IPS DF 6.9 (cell line): ENCODE data around the gene SYNE1.

Experiments used
- DNase-seq: peaks from one replicate; pipeline ENCODE4 v3.0.0-alpha.2; 2013; ENCODE audit warnings: low read depth, low spot score
- H3K27ac ChIP-seq: one replicate; pipeline ENCODE4 v1.5.1; 2013; ENCODE audit warnings: low read length, control low read depth
- H3K27me3 ChIP-seq: 2 replicates; pipeline ENCODE4 v1.6.1; 2013; ENCODE audit warnings: mild to moderate bottlenecking, low read length; ENCODE audit not compliant: control insufficient read depth, insufficient read depth
- H3K36me3 ChIP-seq: 2 replicates; pipeline ENCODE4 v1.6.1; 2013; ENCODE audit warnings: low read length; ENCODE audit not compliant: control insufficient read depth, insufficient read depth
- H3K4me1 ChIP-seq: 2 replicates; pipeline ENCODE4 v1.6.1; 2013; ENCODE audit warnings: low read length; ENCODE audit not compliant: control insufficient read depth, insufficient read depth
- H3K4me3 ChIP-seq: 2 replicates; pipeline ENCODE4 v1.5.1; 2013; ENCODE audit warnings: mild to moderate bottlenecking, low read length
- H3K9me3 ChIP-seq: 2 replicates; pipeline ENCODE4 v1.6.1; 2013; ENCODE audit warnings: low read length, inconsistent platforms; ENCODE audit not compliant: control insufficient read depth, insufficient read depth
- WGBS: extraction: QIAGEN DNeasy Blood & Tissue Kit; methylation state at CpG from one replicate; pipeline ENCODE4 v1.1.7; 2013; ENCODE audit warnings: mixed read lengths, missing lambda C conversion rate; ENCODE audit not compliant: insufficient read length, insufficient coverage; 5-methylcytosine and 5-hydroxymethylcytosine counted together

SYNE1 gene

DNA sequence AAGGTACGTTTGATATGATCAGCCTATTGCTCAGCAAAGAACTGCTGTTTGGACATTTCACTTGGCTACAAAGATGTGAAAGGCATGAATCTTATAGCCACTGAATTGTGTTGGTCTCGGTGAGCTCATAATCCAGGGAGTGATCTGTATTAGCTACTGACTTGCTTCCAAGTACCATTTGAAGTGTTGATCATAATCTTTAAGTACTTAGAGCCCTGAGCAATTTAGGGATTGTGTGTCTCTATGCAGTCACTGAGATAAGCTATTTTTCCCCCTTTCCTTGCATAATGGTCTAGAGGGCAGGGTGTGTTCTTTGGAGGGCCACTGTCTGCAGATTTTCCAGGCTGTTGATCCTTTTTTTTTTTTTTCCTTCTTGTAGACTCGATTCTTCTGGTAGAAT, 436.0 kb downstream of the SYNE1 start:
- Histone ChIP-seq H3K27me3 (no peaks in the 10 kb centered on the region), H3K27ac (no peak overlapping the region), H3K36me3 (no peaks in the 10 kb centered on the region), H3K4me3 (no peak overlapping the region), H3K4me1 (no peaks in the 10 kb centered on the region), H3K9me3 (no peaks in the 10 kb centered on the region)
- no CpG with 5 or more reads among the region's 3 CpGs for WGBS
- no peak for DNase-seq

DNA sequence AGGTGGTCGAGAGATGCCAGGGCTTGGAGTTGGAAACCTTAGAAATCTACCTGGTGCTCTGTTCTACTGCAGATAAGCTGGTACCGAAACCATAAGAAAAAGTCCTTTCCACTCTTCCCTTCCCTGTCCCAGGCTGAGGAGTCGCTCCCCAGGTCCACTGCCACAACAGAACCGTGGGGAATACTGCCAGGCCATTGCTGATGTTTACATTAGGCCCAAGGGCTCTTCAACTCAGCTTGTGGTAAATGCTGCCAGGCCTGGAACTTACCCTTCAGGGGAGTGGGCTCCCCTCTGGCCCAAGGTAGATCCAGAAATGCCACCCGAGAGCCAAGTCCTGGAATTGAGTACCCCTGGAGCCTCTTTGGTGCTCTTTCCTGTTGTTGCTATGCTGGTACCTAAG, 441.3 kb downstream of the SYNE1 start:
- no peak overlapping the region for H3K27ac ChIP-seq
- H3K4me1 ChIP-seq = no peaks in the 10 kb centered on the region
- H3K4me3 ChIP-seq = no peak overlapping the region
- H3K9me3 ChIP-seq = no peaks in the 10 kb centered on the region; the same call in 1 of the 2 replicates
- H3K27me3 ChIP-seq = no peaks in the 10 kb centered on the region
- DNase-seq = no peak
- no CpG with 5 or more reads among the region's 5 CpGs for WGBS
- H3K36me3 ChIP-seq = no peaks in the 10 kb centered on the region

DNA sequence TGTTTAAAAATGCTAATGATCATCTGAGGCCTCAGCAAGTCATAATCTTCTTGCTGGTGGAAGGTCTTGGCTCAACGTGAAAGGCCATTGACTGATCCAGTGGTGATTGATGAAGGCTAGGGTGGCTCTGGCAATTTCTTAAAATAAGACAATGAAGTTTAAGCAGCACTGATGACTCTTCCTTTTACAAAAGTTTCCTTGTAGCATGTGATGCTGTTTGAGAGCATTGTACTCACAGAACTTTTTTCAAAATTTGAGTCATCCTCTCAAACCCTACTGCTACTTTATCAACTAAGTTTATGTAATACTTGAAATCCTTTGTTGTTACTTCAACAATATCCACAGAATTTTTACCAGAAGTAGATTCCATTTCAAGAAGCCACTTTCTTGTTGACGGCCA, 447.4 kb downstream of the SYNE1 start:
- Histone ChIP-seq H3K36me3 (no peaks in the 10 kb centered on the region), H3K4me1 (no peaks in the 10 kb centered on the region), H3K4me3 (no peak overlapping the region), H3K27ac (no peak overlapping the region), H3K27me3 (no peaks in the 10 kb centered on the region), H3K9me3 (no peaks in the 10 kb centered on the region)
- no peak for DNase-seq
- no CpG with 5 or more reads among the region's 2 CpGs for WGBS

DNA sequence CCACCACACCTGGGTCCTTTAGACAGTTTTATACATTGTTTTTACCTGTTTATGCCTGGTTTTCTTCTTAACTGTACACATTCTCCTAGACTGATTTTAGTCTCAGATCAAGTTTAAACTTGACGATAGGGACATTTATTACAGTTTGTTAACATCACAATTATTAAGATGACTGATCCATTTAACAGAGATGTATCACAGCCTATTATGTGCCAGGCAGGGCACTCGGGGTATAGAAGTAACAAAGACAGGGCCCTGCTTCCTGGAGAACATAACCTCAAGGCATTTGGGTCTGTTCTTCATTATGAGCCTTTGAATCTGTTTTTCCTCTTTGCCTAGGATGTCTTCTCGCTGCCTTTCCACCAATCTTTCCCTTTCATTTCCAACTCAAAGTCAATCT, 449.2 kb downstream of the SYNE1 start:
- WGBS = no CpG with 5 or more reads among the region's 3 CpGs
- H3K4me3 ChIP-seq = no peak overlapping the region
- no peaks in the 10 kb centered on the region for H3K36me3 ChIP-seq
- H3K27me3 ChIP-seq = no peaks in the 10 kb centered on the region
- DNase-seq = no peak
- no peaks in the 10 kb centered on the region for H3K9me3 ChIP-seq
- H3K4me1 ChIP-seq = no peaks in the 10 kb centered on the region
- no peak overlapping the region for H3K27ac ChIP-seq

DNA sequence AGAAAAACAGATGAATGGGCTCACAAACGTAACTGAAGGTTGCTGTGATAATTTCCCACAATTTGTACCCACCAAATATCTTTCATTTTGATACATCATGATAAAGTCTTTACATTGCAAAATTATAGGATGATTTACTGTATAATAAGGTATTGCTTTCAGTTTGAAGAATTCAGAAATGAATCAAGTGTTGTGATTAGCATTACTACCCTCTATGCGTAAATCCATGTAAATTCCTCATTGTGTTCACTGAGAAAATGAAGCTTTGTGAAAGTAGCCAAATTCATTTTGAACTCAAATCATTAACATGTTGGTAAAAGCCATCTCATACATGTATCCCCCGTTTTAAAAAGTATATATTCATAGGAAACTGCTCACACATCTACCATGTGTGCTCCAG, 450.3 kb downstream of the SYNE1 start:
- H3K9me3 ChIP-seq = no peaks in the 10 kb centered on the region
- H3K27me3 ChIP-seq = no peaks in the 10 kb centered on the region
- H3K4me3 ChIP-seq = no peak overlapping the region
- no peak overlapping the region for H3K27ac ChIP-seq
- H3K4me1 ChIP-seq = no peaks in the 10 kb centered on the region
- DNase-seq = no peak
- no CpG with 5 or more reads among the region's 3 CpGs for whole genome bisulfite sequencing
- H3K36me3 ChIP-seq = no peaks in the 10 kb centered on the region

DNA sequence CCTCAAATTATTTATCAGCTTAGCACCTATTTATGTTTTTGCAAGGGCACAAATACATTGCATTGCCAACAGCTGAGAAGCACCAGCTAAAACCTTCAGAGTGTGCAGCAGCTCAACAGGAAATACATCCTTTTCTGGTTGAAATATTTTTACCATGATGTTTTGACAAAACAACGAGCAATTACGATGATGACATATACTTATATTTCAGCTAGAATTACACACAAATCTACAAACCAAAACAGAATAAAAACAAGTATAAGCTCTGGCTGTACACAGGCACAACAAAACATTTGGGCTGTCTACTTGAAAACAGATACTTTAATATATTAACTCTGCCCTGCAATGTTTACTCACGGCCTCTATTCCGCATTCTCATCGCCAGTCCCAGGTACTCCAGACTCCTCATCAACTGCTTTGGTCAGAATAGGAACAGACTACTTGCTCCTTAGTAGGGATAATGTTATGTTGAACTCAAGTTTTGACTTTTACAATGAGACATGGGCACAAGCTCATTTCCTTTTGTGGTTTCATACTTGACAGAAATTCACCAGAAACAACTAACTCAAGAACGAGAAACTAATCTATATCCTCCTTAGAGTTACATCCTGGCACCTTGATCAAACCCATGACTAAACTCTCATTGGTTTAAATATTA, 452.1 kb downstream of the SYNE1 start:
- Histone ChIP-seq H3K36me3 (no peaks in the 10 kb centered on the region), H3K27ac (no peak overlapping the region), H3K9me3 (no peaks in the 10 kb centered on the region), H3K27me3 (no peaks in the 10 kb centered on the region), H3K4me1 (no peaks in the 10 kb centered on the region), H3K4me3 (no peak overlapping the region)
- WGBS = no CpG with 5 or more reads among the region's 6 CpGs
- DNase-seq = no peak

DNA sequence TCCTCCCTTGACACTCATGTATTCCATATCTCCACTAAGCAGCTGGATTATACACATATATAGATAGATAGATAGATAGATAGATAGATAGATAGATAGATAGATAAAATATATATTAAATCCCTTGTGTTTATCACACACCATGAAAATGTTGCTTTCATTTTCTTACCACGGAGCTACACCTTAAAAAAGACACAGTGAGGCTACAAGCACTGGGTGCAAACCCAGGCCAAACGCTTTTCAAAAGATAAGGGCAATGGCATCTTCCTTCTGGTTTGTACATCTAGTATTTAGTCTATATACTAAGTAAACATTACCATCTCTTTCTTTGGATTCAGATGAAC, 452.6 kb downstream of the SYNE1 start:
- Histone ChIP-seq H3K4me1 (no peaks in the 10 kb centered on the region), H3K4me3 (no peak overlapping the region), H3K27me3 (no peaks in the 10 kb centered on the region), H3K27ac (no peak overlapping the region), H3K36me3 (no peaks in the 10 kb centered on the region), H3K9me3 (no peaks in the 10 kb centered on the region)
- no CpG with 5 or more reads among the region's 2 CpGs for WGBS
- DNase-seq = no peak

DNA sequence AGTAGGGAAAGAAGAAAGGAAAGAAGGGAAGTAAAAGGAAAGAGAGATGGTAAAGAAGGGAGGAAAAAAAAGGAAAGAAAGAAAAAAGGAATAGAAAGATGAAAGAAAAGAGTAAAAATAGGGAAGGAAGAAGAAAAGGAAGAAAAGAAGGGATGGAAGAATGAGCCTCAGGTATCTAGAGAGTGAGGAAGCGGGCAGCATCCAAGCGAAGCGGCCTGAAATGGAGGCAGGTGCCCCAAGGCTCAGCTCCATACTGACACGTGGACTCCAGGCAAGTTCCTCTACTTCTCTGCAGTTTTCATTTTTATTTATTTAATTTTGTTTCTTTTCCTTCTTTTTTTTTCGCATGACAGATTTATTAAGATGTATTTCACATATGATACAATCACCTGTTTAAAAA, 456.6 kb downstream of the SYNE1 start:
- no peaks in the 10 kb centered on the region for H3K9me3 ChIP-seq
- no peak overlapping the region for H3K27ac ChIP-seq
- no peaks in the 10 kb centered on the region for H3K27me3 ChIP-seq
- no peak overlapping the region for H3K4me3 ChIP-seq
- no peak for DNase-seq
- no peaks in the 10 kb centered on the region for H3K4me1 ChIP-seq
- no peaks in the 10 kb centered on the region for H3K36me3 ChIP-seq
- no CpG with 5 or more reads among the region's 5 CpGs for WGBS

DNA sequence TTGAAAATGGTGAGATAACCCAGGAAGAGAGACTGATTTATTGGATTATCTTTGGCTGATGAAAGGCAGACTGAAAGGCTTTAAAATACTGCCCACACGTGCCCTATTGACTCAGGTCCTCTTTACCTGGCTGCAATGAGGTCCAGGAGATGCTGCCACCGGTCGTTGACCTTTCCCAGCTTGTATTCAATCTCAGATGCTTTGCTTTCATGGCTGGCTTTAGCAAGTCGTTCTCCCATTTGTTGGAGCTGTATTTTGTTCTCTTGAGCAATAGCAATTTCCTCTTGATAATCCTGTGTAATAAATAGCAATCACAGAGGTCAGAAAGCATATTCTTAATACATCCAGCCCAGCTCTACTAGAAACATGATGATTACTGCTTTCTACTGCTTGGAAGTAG, 460.9 kb downstream of the SYNE1 start:
- no CpG with 5 or more reads among the region's 4 CpGs for WGBS
- Histone ChIP-seq H3K4me3 (no peak overlapping the region), H3K27ac (no peak overlapping the region), H3K27me3 (no peaks in the 10 kb centered on the region), H3K4me1 (no peaks in the 10 kb centered on the region), H3K36me3 (no peaks in the 10 kb centered on the region), H3K9me3 (no peaks in the 10 kb centered on the region)
- no peak for DNase-seq

DNA sequence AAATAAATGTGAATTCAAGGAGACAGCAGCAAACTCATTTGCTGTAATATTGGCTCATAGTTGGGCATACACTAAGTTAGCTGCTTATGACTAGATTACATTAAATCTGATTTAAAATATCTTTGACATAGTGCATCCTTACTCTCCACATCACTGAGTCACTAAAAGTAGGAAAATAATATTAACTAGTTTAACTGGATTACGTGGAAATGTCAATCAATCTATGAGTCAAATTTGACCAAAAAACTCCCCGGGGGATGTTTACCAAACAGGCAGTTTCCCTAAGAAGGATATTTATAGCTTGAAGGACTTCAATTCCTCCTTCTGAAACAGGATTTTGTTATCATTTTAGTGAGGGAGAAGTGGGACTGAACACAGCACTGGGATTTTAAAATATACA, 463.2 kb downstream of the SYNE1 start:
- no CpG with 5 or more reads among the region's 2 CpGs for WGBS

DNA sequence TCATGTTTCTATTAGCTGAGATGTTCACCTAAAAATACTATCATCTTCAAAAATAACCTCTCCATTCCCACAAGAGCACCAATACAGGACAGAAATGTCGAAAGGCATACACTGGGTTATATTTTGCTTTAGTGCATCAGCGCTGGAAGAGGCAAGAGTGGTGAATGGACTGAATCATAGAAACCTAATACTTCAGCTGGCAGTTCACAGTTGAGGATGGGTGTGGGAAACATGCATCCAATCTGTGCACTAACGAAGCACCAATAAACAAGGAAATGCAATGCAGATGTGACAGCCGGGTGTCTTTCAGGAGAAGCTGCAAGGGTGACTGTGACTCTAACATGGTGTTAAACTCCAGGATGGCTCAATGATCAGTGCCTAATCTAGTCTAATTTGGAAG, 463.8 kb downstream of the SYNE1 start:
- H3K27ac ChIP-seq = no peak overlapping the region
- no peak for DNase-seq
- no CpG with 5 or more reads among the region's 4 CpGs for WGBS
- no peaks in the 10 kb centered on the region for H3K9me3 ChIP-seq
- no peaks in the 10 kb centered on the region for H3K4me1 ChIP-seq
- H3K27me3 ChIP-seq = no peaks in the 10 kb centered on the region
- no peaks in the 10 kb centered on the region for H3K36me3 ChIP-seq
- H3K4me3 ChIP-seq = no peak overlapping the region

More for the DNA sequence above, 463.2 kb downstream of the SYNE1 start:
- no peak for DNase-seq
- Histone ChIP-seq H3K27ac (no peak overlapping the region), H3K4me1 (no peaks in the 10 kb centered on the region), H3K36me3 (no peaks in the 10 kb centered on the region), H3K9me3 (no peaks in the 10 kb centered on the region), H3K4me3 (no peak overlapping the region), H3K27me3 (no peaks in the 10 kb centered on the region)
